Effector CD8-positive, alpha-beta T cell (primary cell): ENCODE data around the gene COL18A1.
"Not testable (repeated sequence)": the region's sequence is repeated elsewhere in the genome, so short reads cannot be mapped to it uniquely, and the experiment has no call there.

Experiments used
- DNase-seq: peaks from one replicate; lab custom pipeline; 2025; lab: John Stamatoyannopoulos, UW

Gene COL18A1

GRCh38 chr21:45557616-45558043 lies 152.7 kb downstream of the COL18A1 start:
- DNase-seq, result no peak

DNA sequence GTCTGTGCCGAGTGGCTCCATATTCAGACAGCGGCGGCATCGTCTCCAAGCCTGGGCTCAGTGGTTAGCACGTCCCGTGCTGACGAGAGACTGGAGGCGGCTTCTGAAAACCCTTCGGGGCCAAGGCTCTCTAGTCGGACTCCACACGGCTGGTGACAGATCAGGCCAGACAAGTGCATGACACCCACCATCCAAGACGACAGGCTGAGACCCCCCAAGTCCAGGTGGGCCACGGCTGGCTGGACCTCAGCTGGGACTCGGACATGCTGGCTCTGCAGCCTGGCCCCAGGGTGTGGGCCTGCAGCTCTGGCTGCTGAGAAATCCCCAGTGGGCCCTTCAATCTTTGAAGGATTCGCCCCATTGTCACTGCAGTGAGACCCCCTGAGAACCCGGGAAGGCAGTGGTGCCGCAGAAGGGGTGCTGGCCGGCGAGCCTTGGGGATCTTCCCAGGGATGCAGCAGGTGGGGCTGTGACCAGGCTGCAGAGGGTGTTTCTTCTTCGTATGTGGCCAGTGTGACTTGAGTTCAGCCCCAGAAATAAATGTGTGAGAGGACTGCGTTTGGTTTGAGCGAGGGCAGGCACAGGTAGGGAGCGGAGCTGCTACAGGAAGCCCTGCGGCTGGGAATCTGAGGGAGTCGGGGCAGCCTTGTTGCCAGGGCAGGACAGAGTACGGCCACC lies 153.2 kb downstream of the COL18A1 start:
- no peak for DNase-seq

GRCh38 chr21:45559216-45560105 lies 154.5 kb downstream of the COL18A1 start:
- DNase-seq, result no peak

DNA sequence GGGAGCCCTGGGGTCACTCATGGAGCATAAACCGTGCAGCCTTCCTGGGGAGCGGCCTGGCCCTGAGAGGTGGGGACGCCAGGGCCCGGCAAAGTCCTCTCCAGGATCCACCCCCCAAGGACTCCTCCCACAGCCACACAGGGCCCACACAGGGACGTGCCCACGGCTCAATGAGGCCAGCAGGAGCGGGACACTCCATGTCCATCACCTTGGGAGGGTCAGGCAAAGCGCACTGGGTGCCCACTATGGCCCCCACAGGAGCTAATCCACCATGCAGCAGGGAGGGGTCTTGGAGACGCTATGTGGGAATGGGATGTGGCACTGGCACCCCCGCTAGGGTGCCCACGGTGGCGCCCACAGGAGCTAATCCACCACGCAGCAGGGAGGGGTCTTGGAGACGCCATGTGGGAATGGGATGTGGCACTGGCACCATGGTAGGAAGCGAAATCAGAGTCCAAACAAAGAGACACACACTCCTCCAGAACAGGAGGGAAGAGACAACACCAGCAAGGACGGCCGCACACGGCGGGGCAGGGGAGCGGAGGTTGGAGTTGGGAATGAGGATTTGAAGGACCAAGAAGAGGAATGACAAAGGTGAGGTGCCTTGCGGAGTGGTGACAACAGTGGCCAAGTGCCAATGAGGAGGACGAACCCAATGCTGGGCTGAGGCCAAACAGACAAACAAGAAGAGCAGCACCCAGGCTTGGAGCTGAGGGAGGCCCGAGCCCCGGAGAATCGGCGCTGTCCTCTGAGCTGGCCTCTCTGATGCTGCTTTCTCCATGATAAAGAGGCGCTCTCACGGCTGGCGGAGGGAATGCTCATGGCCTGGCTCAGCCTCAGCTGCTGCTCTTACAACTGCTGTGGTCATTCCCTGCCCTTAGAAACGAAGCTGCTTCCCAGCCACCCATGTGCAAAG lies 155.4 kb downstream of the COL18A1 start:
- no peak for DNase-seq

DNA sequence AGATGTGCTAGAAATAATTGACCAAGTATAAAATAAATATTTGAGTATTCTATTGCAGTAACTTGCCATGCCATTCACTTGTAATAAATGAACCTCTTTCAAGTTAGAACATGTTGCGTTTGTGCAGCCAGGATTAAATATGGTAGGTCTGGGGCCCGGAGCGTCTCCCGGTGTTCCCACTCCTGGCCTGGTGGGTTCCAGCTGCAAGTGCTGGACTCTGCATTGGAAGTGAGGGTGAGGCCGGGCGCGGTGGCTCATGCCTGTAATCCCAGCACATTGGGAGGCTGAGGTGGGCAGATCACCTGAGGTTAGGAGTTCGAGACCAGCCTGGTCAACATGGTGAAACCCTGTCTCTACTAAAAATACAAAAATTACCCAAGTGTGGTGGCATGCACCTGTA lies 156.3 kb downstream of the COL18A1 start:
- not testable (repeated sequence) for DNase-seq

DNA sequence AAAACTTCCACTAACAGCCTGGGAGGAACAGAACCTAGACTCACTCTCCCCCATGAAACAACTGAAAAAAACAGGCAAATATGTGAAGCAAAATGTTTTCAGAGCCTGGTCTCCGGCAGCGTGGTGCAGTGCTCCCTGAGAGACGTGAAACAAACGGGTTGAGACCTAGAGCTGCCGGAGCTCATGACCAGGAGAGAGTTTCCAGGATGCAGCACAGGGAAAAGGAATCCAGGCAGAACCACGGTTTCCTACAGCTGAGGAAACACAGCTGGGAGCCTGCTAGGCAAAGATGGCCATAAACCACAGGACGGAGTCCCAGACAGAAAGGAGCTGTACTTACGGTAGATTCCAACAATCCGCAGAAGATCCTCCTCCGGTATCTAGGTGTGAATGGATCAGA lies 157.4 kb downstream of the COL18A1 start:
- DNase-seq, result no peak

DNA sequence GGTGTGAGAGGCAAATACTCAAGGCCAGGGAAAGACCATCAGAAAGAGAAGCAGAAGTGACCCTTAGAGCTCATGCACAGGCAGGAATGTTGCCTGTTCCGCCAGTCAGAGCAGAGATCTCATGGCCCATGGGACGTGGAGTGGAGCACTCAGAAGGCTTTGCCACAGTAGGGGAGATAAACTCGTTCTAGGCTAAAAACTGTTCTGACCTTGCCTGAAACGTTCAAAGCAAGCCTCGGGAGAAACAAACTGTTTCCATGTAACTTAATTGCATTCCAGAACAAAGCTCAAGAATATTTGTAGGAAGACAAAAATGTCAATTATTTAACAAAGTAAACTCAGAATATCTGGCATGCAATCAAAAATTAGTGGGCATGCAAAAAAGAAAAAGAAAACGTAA lies 158.0 kb downstream of the COL18A1 start:
- no peak for DNase-seq
